H9 (cell line): Measurements from ENCODE around the gene RPL18. TPM values are rescaled to one million over a fixed set of nuclear protein-coding genes. Genes with fewer than 3 reads are reported as not detected.
"Not testable (repeated sequence)": the region's sequence is repeated elsewhere in the genome, so short reads cannot be mapped to it uniquely, and the experiment has no call there.

Source experiments
- DNase-seq: peaks from one replicate; pipeline ENCODE4 v3.0.0-alpha.2; 2017
- H2AFZ ChIP-seq: one replicate; pipeline ENCODE4 v1.6.1; 2013; ENCODE audit warnings: mild to moderate bottlenecking, low read length, control low read depth, moderate library complexity
- H2AK5ac ChIP-seq: 2 replicates; pipeline ENCODE4 v1.6.1; 2013; ENCODE audit warnings: low read length, control low read depth, mixed read lengths; ENCODE audit not compliant: insufficient read length
- H2BK120ac ChIP-seq: one replicate; pipeline ENCODE4 v1.6.1; 2013; ENCODE audit warnings: low read depth, mild to moderate bottlenecking, low read length, control low read depth, inconsistent platforms; ENCODE audit not compliant: poor library complexity, severe bottlenecking
- H2BK12ac ChIP-seq: 2 replicates; pipeline ENCODE4 v1.6.1; 2013; ENCODE audit warnings: low read length, control low read depth, mixed read lengths, low read depth; ENCODE audit not compliant: insufficient read length
- H2BK15ac ChIP-seq: 2 replicates; pipeline ENCODE4 v1.6.1; 2013; ENCODE audit warnings: low read depth, low read length, control low read depth
- H2BK20ac ChIP-seq: one replicate; pipeline ENCODE4 v1.6.1; 2013; ENCODE audit warnings: low read depth, mild to moderate bottlenecking, low read length, control low read depth, inconsistent platforms; ENCODE audit not compliant: poor library complexity, severe bottlenecking
- H2BK5ac ChIP-seq: 2 replicates; pipeline ENCODE4 v1.6.1; 2013; ENCODE audit warnings: low read length, control low read depth, mixed read lengths; ENCODE audit not compliant: insufficient read length
- H3K14ac ChIP-seq: 2 replicates; pipeline ENCODE4 v1.6.1; 2013; ENCODE audit warnings: low read length, control low read depth; ENCODE audit not compliant: insufficient read depth
- H3K18ac ChIP-seq: 2 replicates; pipeline ENCODE4 v1.6.1; 2013; ENCODE audit warnings: low read depth, mild to moderate bottlenecking, mixed read lengths, low read length, control low read depth; ENCODE audit not compliant: insufficient read length
- H3K23ac ChIP-seq: 2 replicates; pipeline ENCODE4 v1.6.1; 2013; ENCODE audit warnings: low read length, control low read depth, mixed read lengths, low read depth; ENCODE audit not compliant: insufficient read length
- H3K23me2 ChIP-seq: 2 replicates; pipeline ENCODE4 v1.6.1; 2013; ENCODE audit warnings: low read depth, mild to moderate bottlenecking, mixed read lengths, low read length, control low read depth; ENCODE audit not compliant: insufficient read length, poor library complexity, severe bottlenecking
- H3K27ac ChIP-seq: 2 replicates; pipeline ENCODE4 v1.5.1; 2013; ENCODE audit warnings: low read length, control low read depth, mixed read lengths, low read depth; ENCODE audit not compliant: insufficient read length
- H3K27me3 ChIP-seq: 2 replicates; pipeline ENCODE4 v1.6.1; 2013; ENCODE audit warnings: low read length, control low read depth, inconsistent platforms; ENCODE audit not compliant: insufficient read depth
- H3K4ac ChIP-seq: 2 replicates; pipeline ENCODE4 v1.6.1; 2013; ENCODE audit warnings: low read depth, mild to moderate bottlenecking, control low read depth, inconsistent platforms, low read length, moderate library complexity
- H3K4me1 ChIP-seq: 2 replicates; pipeline ENCODE4 v1.6.1; 2013; ENCODE audit warnings: low read length, control low read depth, inconsistent platforms; ENCODE audit not compliant: insufficient read depth
- H3K4me2 ChIP-seq: 2 replicates; pipeline ENCODE4 v1.6.1; 2013; ENCODE audit warnings: low read length, control low read depth, mixed read lengths; ENCODE audit not compliant: insufficient read length, insufficient read depth
- H3K56ac ChIP-seq: 2 replicates; pipeline ENCODE4 v1.6.1; 2013; ENCODE audit warnings: low read depth, mild to moderate bottlenecking, mixed read lengths, low read length, control low read depth; ENCODE audit not compliant: insufficient read length
- H3K79me1 ChIP-seq: 2 replicates; pipeline ENCODE4 v1.6.1; 2013; ENCODE audit warnings: low read depth, mild to moderate bottlenecking, moderate library complexity, low read length, control low read depth, inconsistent platforms; ENCODE audit not compliant: insufficient read depth, poor library complexity, severe bottlenecking
- H3K79me2 ChIP-seq: 2 replicates; pipeline ENCODE4 v1.6.1; 2013; ENCODE audit warnings: low read length, control low read depth, inconsistent platforms; ENCODE audit not compliant: insufficient read depth
- H3K9ac ChIP-seq: 2 replicates; pipeline ENCODE4 v1.6.1; 2013; ENCODE audit warnings: low read length, control low read depth, mixed read lengths; ENCODE audit not compliant: insufficient read length; ENCODE audit errors: extremely low read depth
- H3K9me3 ChIP-seq: one replicate; pipeline ENCODE4 v1.6.1; 2013; ENCODE audit warnings: low read depth, low read length, inconsistent platforms; ENCODE audit not compliant: control insufficient read depth
- H3T11ph ChIP-seq: one replicate; pipeline ENCODE4 v1.6.1; 2013; ENCODE audit warnings: mild to moderate bottlenecking, low read length, control low read depth, inconsistent platforms
- H4K20me1 ChIP-seq: one replicate; pipeline ENCODE4 v1.6.1; 2013; ENCODE audit not compliant: control insufficient read depth, insufficient read length, insufficient read depth
- H4K5ac ChIP-seq: 2 replicates; pipeline ENCODE4 v1.6.1; 2013; ENCODE audit warnings: low read depth, mild to moderate bottlenecking, mixed read lengths, low read length, control low read depth; ENCODE audit not compliant: insufficient read length
- H4K8ac ChIP-seq: replicated peaks from 2 replicates; pipeline ENCODE4 v1.6.1; 2013; ENCODE audit warnings: low read length, control low read depth, mixed read lengths, low read depth; ENCODE audit not compliant: insufficient read length
- H4K91ac ChIP-seq: 2 replicates; pipeline ENCODE4 v1.6.1; 2013; ENCODE audit warnings: low read depth, mild to moderate bottlenecking, moderate library complexity, mixed read lengths, low read length, control low read depth; ENCODE audit not compliant: insufficient read length
- H3K27ac Mint-ChIP-seq, 3 experiments: 2 replicates in 2 of 3; 3 replicates in 1 of 3; pipeline ENCODE4 v1.8.0; 2020 to 2021; ENCODE audit warnings: mixed read lengths in 3 of 3, mild to moderate bottlenecking in 1 of 3, moderate library complexity in 1 of 3
- H3K27me3 Mint-ChIP-seq: 2 replicates; pipeline ENCODE4 v1.8.0; 2021; ENCODE audit warnings: low read depth, mild to moderate bottlenecking, moderate library complexity, mixed read lengths
- H3K36me3 Mint-ChIP-seq, 3 experiments: 2 replicates in 2 of 3; 3 replicates in 1 of 3; pipeline ENCODE4 v1.8.0; 2020 to 2021; ENCODE audit warnings: low read depth in 3 of 3, mixed read lengths in 3 of 3; ENCODE audit not compliant: insufficient read depth in 1 of 3
- H3K4me1 Mint-ChIP-seq, 2 experiments: 2 replicates each; pipeline ENCODE4 v1.8.0; 2020; ENCODE audit warnings: mixed read lengths in 2 of 2
- H3K4me3 Mint-ChIP-seq, 2 experiments: 2 replicates in 1 of 2; 3 replicates in 1 of 2; pipeline ENCODE4 v1.8.0; 2020 to 2021; ENCODE audit warnings: mild to moderate bottlenecking in 2 of 2, mixed read lengths in 2 of 2, moderate library complexity in 1 of 2
- H3K9me3 Mint-ChIP-seq, 2 experiments: 2 replicates in 1 of 2; 3 replicates in 1 of 2; pipeline ENCODE4 v1.8.0; 2020; ENCODE audit warnings: mild to moderate bottlenecking in 2 of 2, mixed read lengths in 2 of 2, moderate library complexity in 1 of 2
- CTCF ChIP-seq: fragments of 200-600 bp; sonication (generic); conservative IDR thresholded peaks from 3 replicates; pipeline ENCODE4 v1.8.0; 2021; ENCODE audit warnings: antibody characterized with exemption, mild to moderate bottlenecking
- WGBS: extraction: QIAGEN DNeasy Blood & Tissue Kit; methylation state at CpG from one replicate; pipeline ENCODE4 v1.1.7; 2013; ENCODE audit warnings: missing lambda C conversion rate, low lambda C conversion rate, mixed read lengths; ENCODE audit not compliant: insufficient read length; ENCODE audit errors: extremely low coverage; 5-methylcytosine and 5-hydroxymethylcytosine counted together
- total RNA-seq: library from RNA; stranded (reverse); gene quantifications from 2 replicates; pipeline ENCODE4 v1.2.1, GENCODE V29; 2021

RPL18 gene
- total RNA-seq, 1 experiment from 2014 or later = 1,855 TPM

DNA sequence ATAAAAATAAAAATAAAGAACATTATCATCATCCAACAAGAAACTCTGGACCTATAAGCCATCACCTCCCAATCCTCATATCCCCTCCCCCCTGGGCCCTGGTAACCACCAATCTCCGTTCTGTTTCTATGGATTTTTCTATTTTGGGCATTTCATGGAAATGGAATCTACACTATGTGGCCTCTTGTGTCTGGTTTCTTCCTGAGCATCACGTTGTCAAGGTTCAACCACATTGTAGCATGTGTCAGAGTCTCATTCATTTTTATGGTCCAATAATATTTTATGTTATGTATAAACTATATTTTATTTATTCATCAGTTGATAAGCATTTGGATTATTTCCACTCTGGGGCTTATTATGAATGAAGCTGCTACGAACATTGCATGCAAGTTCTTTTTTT is 40.1 kb downstream of the RPL18 start:
- H3T11ph ChIP-seq = no peak overlapping the region
- no peak overlapping the region for H2BK5ac ChIP-seq
- no peaks in the 10 kb centered on the region for H3K79me1 ChIP-seq
- H2BK15ac ChIP-seq = no peak overlapping the region
- H3K9ac ChIP-seq = no peak overlapping the region
- no peak for TF ChIP-seq CTCF
- no peaks in the 10 kb centered on the region for H3K79me2 ChIP-seq
- H3K14ac ChIP-seq = no peak overlapping the region
- H3K4ac ChIP-seq = no peak overlapping the region
- H2AFZ ChIP-seq = no peak overlapping the region
- no peaks in the 10 kb centered on the region for H3K4me1 ChIP-seq
- no peak overlapping the region for H2BK12ac ChIP-seq
- no peak overlapping the region for H2AK5ac ChIP-seq
- H3K9me3 ChIP-seq = no peaks in the 10 kb centered on the region
- no peak overlapping the region for H3K27ac Mint-ChIP-seq
- no peaks in the 10 kb centered on the region for H3K27me3 ChIP-seq
- no peak overlapping the region for H3K18ac ChIP-seq
- peaks cover 4 to 6% of the 10 kb centered on the region in 2 experiments for H3K4me1 Mint-ChIP-seq
- H3K36me3 Mint-ChIP-seq = no peaks in the 10 kb centered on the region
- H3K9me3 Mint-ChIP-seq = no peaks in the 10 kb centered on the region
- no peak overlapping the region for H3K27ac ChIP-seq
- H2BK20ac ChIP-seq = no peak overlapping the region
- DNase-seq = no peak
- no peak overlapping the region for H4K91ac ChIP-seq
- no peak overlapping the region for H3K4me2 ChIP-seq
- H4K20me1 ChIP-seq = no peaks in the 10 kb centered on the region
- no peaks in the 10 kb centered on the region for H3K23me2 ChIP-seq
- no peaks in the 10 kb centered on the region; the same call in 1 of the 2 replicates for H3K27me3 Mint-ChIP-seq
- no CpG with 5 or more reads among the region's 3 CpGs for WGBS
- H2BK120ac ChIP-seq = no peak overlapping the region
- H3K4me3 Mint-ChIP-seq = no peak overlapping the region
- no peak overlapping the region for H4K8ac ChIP-seq
- H3K23ac ChIP-seq = no peak overlapping the region
- no peak overlapping the region for H3K56ac ChIP-seq
- no peak overlapping the region for H4K5ac ChIP-seq

- H2BK12ac ChIP-seq, H3K4ac ChIP-seq, H3K14ac ChIP-seq, H4K5ac ChIP-seq, H3K4me2 ChIP-seq, H3K4me3 Mint-ChIP-seq, H3K23me2 ChIP-seq, H3K79me2 ChIP-seq, H3K27me3 ChIP-seq, H3K36me3 Mint-ChIP-seq, H2BK20ac ChIP-seq, H4K8ac ChIP-seq, H4K20me1 ChIP-seq, H2AK5ac ChIP-seq, H3K27ac ChIP-seq, H3K27me3 Mint-ChIP-seq, H2BK15ac ChIP-seq, H3K56ac ChIP-seq, H2BK5ac ChIP-seq, H3K27ac Mint-ChIP-seq, H3K9me3 ChIP-seq, H3K9ac ChIP-seq, H2AFZ ChIP-seq, H3K4me1 ChIP-seq, H3K18ac ChIP-seq, H4K91ac ChIP-seq, H3K79me1 ChIP-seq, DNase-seq, H3K23ac ChIP-seq, H2BK120ac ChIP-seq, H3T11ph ChIP-seq, H3K9me3 Mint-ChIP-seq: not testable (repeated sequence)
- H3K4me1 Mint-ChIP-seq = peaks cover 14% of the 10 kb centered on the region in 2 experiments
- WGBS = no CpG with 5 or more reads among the region's 7 CpGs
Measured at GRCh38 chr19:48577908-48578307, 41.1 kb downstream of the RPL18 start.
